Panc1 (cell line): ENCODE results near the gene MAP3K7. TPM values are rescaled to one million over a fixed set of nuclear protein-coding genes. Genes with fewer than 3 reads are reported as not detected.

ENCODE experiments used
- ATAC-seq: fragments of 200-7000 bp; cut with Tn5 transposase; 2 replicates; pipeline ENCODE4 v1.9.1; 2020; ENCODE audit warnings: mild to moderate bottlenecking, moderate library complexity
- BruUV-seq: library from RNA; stranded (reverse); fragments of 400-500 nt; replicated peaks from 2 replicates; lab custom pipeline; 2021; lab: Mats Ljungman, UMichigan
- CTCF ChIA-PET: fragments of 300-600 bp; sonication (Branson Sonifier 250); formaldehyde crosslinking; loops from one replicate; lab custom pipeline; 2022; ENCODE audit warnings: antibody characterized with exemption; lab: Charles Lee
- POLR2A ChIA-PET: fragments of 300-600 bp; sonication (Branson Sonifier 250); formaldehyde crosslinking; loops from one replicate; lab custom pipeline; 2022; ENCODE audit warnings: antibody characterized with exemption; lab: Charles Lee
- DNase-seq: peaks from one replicate; pipeline ENCODE4 v3.0.0-alpha.2; 2010; ENCODE audit warnings: low read depth, low spot score
- H3K27ac ChIP-seq: 2 replicates; pipeline ENCODE4 v1.5.1; 2011; ENCODE audit warnings: mild to moderate bottlenecking, low read length, inconsistent platforms
- H3K27me3 ChIP-seq: fragments of 200-500 bp; sonication (Bioruptor generic); 2 replicates; pipeline ENCODE4 v1.6.0; 2014; ENCODE audit warnings: low read length, inconsistent platforms; ENCODE audit not compliant: control insufficient read depth, insufficient read depth
- H3K36me3 ChIP-seq: fragments of 200-500 bp; sonication (Bioruptor generic); 2 replicates; pipeline ENCODE4 v1.5.1; 2014; ENCODE audit warnings: inconsistent platforms, mild to moderate bottlenecking, low read length, moderate library complexity; ENCODE audit not compliant: control insufficient read depth, insufficient read depth
- H3K4me1 ChIP-seq: 2 replicates; pipeline ENCODE4 v1.5.1; 2011; ENCODE audit warnings: inconsistent platforms, mild to moderate bottlenecking, low read length, moderate library complexity; ENCODE audit not compliant: control insufficient read depth, insufficient read depth
- H3K4me3 ChIP-seq, 2 experiments: 2 replicates each; pipeline ENCODE4 v1.5.1; 2011 to 2012; ENCODE audit warnings: low read depth in 2 of 2, low read length in 2 of 2, mild to moderate bottlenecking in 2 of 2, inconsistent platforms in 1 of 2, moderate library complexity in 1 of 2
- H3K9me3 ChIP-seq: fragments of 200-500 bp; sonication (Bioruptor generic); 2 replicates; pipeline ENCODE4 v1.5.1; 2014; ENCODE audit warnings: low read depth, mild to moderate bottlenecking, inconsistent platforms, low read length, moderate library complexity; ENCODE audit not compliant: control insufficient read depth, insufficient read depth
- POLR2AphosphoS5 ChIP-seq: IDR thresholded peaks from 2 replicates; pipeline ENCODE4 v1.6.1; 2012; ENCODE audit warnings: mild to moderate bottlenecking, low read depth, low read length, moderate library complexity
- SIN3A ChIP-seq: IDR thresholded peaks from 2 replicates; pipeline ENCODE4 v1.6.1; 2012; ENCODE audit warnings: low read depth, mild to moderate bottlenecking, low read length, moderate library complexity, borderline replicate concordance; ENCODE audit not compliant: insufficient read depth
- TCF7L2 ChIP-seq: IDR thresholded peaks from 2 replicates; pipeline ENCODE4 v1.6.1; 2011; ENCODE audit warnings: mild to moderate bottlenecking, low read depth, low read length, inconsistent platforms
- in situ Hi-C: cut with HindIII; loops from 2 replicates; pipeline ENCODE4 v1.10.0; 2016; ENCODE audit warnings: low sequenced_read_pairs, low pct_unique_long_range_greater_than_20kb
- intact Hi-C: fragments of 100-400 bp; cut with micrococcal nuclease; formaldehyde crosslinking; loops from one replicate; pipeline ENCODE4 v1.10.0; 2022; ENCODE audit not compliant: unreplicated experiment
- total RNA-seq: library from RNA; stranded (reverse); gene quantifications from one replicate; pipeline ENCODE4 v1.2.1, GENCODE V29; 2021; ENCODE audit not compliant: unreplicated experiment
- TF ChIP-seq, protein P1 (sequence below), 2 experiments: IDR thresholded peaks; 2 replicates each; pipeline ENCODE4 v1.6.1; 2011 to 2012; ENCODE audit warnings: low read depth in 2 of 2, control low read depth in 1 of 2, low read length in 1 of 2, mild to moderate bottlenecking in 1 of 2, moderate library complexity in 1 of 2; ENCODE audit not compliant: insufficient read depth in 1 of 2
- TF ChIP-seq, protein P2 (sequence below): fragments of 450-650 bp; IDR thresholded peaks from 2 replicates; pipeline ENCODE4 v1.5.1; 2017; ENCODE audit warnings: mild to moderate bottlenecking

MAP3K7 gene
- total RNA-seq, 1 experiment from 2014 or later, result 33.1 TPM

DNA sequence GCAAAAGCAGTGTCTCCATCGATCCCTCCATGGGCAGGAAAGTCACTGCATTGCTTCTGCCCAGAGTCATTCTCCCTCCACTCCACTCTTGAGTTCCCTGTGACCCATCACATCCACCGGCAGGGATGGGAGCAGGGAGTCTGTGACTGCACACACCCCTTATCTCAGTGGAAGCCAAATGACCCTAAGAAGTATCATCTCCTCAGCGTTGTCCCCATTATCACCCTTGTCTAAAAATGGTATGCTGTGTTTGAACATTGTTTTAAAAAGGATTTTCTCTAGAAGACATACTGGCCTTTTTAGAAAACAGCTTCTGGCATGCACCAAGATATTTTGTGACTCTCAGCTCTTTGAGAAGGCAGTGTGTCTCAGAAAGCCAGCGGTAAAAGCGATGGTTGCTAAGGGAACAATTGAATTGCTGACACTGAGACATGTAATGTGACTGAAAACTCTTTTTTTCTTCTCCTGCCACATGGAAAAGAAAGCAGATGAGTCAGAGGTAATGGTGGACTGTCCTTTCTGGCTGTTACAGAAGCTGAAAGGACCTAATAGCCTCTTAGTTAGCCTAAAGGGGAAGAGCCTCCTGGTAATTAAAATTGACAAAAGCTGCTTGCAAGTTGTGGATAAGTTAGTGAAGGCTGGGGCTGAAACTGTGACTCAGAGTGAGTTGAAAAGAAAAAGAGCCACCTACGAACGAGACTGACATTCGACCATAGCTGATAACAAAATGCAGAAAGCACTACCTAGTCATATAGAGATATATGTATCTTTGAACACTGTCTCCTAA is 120.5 kb downstream of the MAP3K7 start:
- DNase-seq (no peak), ATAC-seq (no peak)
- no peaks in the 10 kb centered on the region for H3K36me3 ChIP-seq
- no peaks in the 10 kb centered on the region for H3K9me3 ChIP-seq
- ChIA-PET POLR2A (no interaction called here), CTCF (no interaction called here)
- no TSS peak for BruUV-seq
- no peaks in the 10 kb centered on the region for H3K4me1 ChIP-seq
- TF ChIP-seq POLR2AphosphoS5 (no peak), SIN3A (no peak), TCF7L2 (no peak)
- TF ChIP-seq, protein P1, sequence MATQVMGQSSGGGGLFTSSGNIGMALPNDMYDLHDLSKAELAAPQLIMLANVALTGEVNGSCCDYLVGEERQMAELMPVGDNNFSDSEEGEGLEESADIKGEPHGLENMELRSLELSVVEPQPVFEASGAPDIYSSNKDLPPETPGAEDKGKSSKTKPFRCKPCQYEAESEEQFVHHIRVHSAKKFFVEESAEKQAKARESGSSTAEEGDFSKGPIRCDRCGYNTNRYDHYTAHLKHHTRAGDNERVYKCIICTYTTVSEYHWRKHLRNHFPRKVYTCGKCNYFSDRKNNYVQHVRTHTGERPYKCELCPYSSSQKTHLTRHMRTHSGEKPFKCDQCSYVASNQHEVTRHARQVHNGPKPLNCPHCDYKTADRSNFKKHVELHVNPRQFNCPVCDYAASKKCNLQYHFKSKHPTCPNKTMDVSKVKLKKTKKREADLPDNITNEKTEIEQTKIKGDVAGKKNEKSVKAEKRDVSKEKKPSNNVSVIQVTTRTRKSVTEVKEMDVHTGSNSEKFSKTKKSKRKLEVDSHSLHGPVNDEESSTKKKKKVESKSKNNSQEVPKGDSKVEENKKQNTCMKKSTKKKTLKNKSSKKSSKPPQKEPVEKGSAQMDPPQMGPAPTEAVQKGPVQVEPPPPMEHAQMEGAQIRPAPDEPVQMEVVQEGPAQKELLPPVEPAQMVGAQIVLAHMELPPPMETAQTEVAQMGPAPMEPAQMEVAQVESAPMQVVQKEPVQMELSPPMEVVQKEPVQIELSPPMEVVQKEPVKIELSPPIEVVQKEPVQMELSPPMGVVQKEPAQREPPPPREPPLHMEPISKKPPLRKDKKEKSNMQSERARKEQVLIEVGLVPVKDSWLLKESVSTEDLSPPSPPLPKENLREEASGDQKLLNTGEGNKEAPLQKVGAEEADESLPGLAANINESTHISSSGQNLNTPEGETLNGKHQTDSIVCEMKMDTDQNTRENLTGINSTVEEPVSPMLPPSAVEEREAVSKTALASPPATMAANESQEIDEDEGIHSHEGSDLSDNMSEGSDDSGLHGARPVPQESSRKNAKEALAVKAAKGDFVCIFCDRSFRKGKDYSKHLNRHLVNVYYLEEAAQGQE (IDR thresholded peaks at IDR 0.05; ENCODE audit: insufficient read depth in 1 of 2, low read depth in 2 of 2, low read length in 1 of 2), result no peak
- TF ChIP-seq, protein P2, sequence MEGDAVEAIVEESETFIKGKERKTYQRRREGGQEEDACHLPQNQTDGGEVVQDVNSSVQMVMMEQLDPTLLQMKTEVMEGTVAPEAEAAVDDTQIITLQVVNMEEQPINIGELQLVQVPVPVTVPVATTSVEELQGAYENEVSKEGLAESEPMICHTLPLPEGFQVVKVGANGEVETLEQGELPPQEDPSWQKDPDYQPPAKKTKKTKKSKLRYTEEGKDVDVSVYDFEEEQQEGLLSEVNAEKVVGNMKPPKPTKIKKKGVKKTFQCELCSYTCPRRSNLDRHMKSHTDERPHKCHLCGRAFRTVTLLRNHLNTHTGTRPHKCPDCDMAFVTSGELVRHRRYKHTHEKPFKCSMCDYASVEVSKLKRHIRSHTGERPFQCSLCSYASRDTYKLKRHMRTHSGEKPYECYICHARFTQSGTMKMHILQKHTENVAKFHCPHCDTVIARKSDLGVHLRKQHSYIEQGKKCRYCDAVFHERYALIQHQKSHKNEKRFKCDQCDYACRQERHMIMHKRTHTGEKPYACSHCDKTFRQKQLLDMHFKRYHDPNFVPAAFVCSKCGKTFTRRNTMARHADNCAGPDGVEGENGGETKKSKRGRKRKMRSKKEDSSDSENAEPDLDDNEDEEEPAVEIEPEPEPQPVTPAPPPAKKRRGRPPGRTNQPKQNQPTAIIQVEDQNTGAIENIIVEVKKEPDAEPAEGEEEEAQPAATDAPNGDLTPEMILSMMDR, result no peak
- no peak overlapping the region for H3K27ac ChIP-seq
- intact Hi-C loops, result no loop called here
- no peak overlapping the region for H3K4me3 ChIP-seq
- H3K27me3 ChIP-seq, result no peaks in the 10 kb centered on the region
- in situ Hi-C loops, result no loop called here

DNA sequence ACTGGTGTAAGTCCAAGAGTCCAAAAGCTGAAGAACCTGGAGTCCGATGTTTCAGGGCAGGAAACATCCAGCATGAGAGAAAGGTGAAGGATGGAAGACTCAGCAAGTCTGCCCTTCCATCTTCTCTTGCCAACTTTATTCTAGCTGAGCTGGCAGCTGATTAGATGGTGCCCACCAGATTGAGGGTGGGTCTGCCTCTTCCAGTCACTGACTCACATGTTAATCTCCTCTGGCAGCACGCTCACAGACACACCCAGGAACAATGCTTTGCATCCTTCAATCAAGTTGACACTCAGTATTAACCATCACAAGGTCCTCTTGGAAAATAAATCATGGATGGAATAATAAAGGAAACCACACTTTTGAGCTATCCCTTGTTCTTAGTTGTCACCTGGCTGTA is 121.2 kb downstream of the MAP3K7 start:
- no peaks in the 10 kb centered on the region for H3K27me3 ChIP-seq
- H3K27ac ChIP-seq, result no peak overlapping the region
- intact Hi-C loops (no loop called here), in situ Hi-C loops (no loop called here)
- H3K36me3 ChIP-seq, result no peaks in the 10 kb centered on the region
- no peak overlapping the region for H3K4me3 ChIP-seq
- no peaks in the 10 kb centered on the region for H3K9me3 ChIP-seq
- TF ChIP-seq, protein P1 (IDR thresholded peaks at IDR 0.05; ENCODE audit: insufficient read depth in 1 of 2, low read depth in 2 of 2, low read length in 1 of 2), result no peak
- no TSS peak for BruUV-seq
- DNase-seq (no peak), ATAC-seq (no peak)
- ChIA-PET POLR2A (no interaction called here), CTCF (no interaction called here)
- H3K4me1 ChIP-seq, result no peaks in the 10 kb centered on the region
